Upper lobe of left lung (tissue), 6 donors: Measurements from ENCODE around the gene NARF. TPM values are rescaled to one million over a fixed set of nuclear protein-coding genes. Genes with fewer than 3 reads are reported as not detected.

ENCODE experiments used
- ATAC-seq, 2 donors: fragments of 200-7000 bp; cut with Tn5 transposase; one replicate each; pipeline ENCODE4 v1.9.1; 2022; ENCODE audit warnings: mild to moderate bottlenecking in 2 of 2, moderate library complexity in 2 of 2; ENCODE audit not compliant: low FRiP score in 2 of 2
- DNase-seq, 2 donors: peaks; one replicate each; pipeline ENCODE4 v3.0.0-alpha.2; 2019 to 2020
- H3K27ac ChIP-seq, 4 donors: fragments of 200-600 bp; sonication (generic); one replicate each; pipeline ENCODE4 v1.5.1; 2016 to 2019
- H3K27me3 ChIP-seq, 4 donors: fragments of 200-600 bp; sonication (generic); one replicate each; pipeline ENCODE4 v1.5.1; 2017 to 2019
- H3K36me3 ChIP-seq, 4 donors: fragments of 200-600 bp; sonication (generic); one replicate each; pipeline ENCODE4 v1.5.1; 2016 to 2019
- H3K4me1 ChIP-seq, 4 donors: fragments of 200-600 bp; sonication (generic); one replicate each; pipeline ENCODE4 v1.5.1; 2018 to 2019
- H3K4me3 ChIP-seq, 4 donors: fragments of 200-600 bp; sonication (generic); one replicate each; pipeline ENCODE4 v1.5.1; 2017 to 2019; ENCODE audit warnings: mild to moderate bottlenecking in 2 of 4, moderate library complexity in 1 of 4
- H3K9me3 ChIP-seq, 4 donors: fragments of 200-600 bp; sonication (generic); one replicate each; pipeline ENCODE4 v1.5.1; 2018 to 2019
- CTCF ChIP-seq, 6 experiments: fragments of 450-650 bp in 4 of 6; fragments of 200-600 bp in 2 of 6; sonication (generic) in 2 of 6; IDR thresholded peaks; one replicate each; pipeline ENCODE4 v1.5.1; 2016 to 2019; ENCODE audit warnings: antibody characterized with exemption in 6 of 6
- EP300 ChIP-seq, 4 donors: sonication (generic); formaldehyde crosslinking; IDR thresholded peaks; one replicate each; pipeline ENCODE4 v1.5.1; 2017; ENCODE audit warnings: antibody characterized with exemption in 4 of 4, control low read depth in 2 of 4
- POLR2A ChIP-seq, 4 donors: fragments of 450-650 bp; IDR thresholded peaks; one replicate each; pipeline ENCODE4 v1.5.1; 2016 to 2017; ENCODE audit warnings: antibody characterized with exemption in 4 of 4, mild to moderate bottlenecking in 2 of 4
- POLR2AphosphoS5 ChIP-seq, 2 donors: sonication (generic); formaldehyde crosslinking; IDR thresholded peaks; one replicate each; pipeline ENCODE4 v1.5.1; 2017; ENCODE audit warnings: antibody characterized with exemption in 2 of 2
- WGBS, 2 donors: methylation state at CpG; one replicate each; pipeline ENCODE4 v1.1.5; 2017 to 2018; 5-methylcytosine and 5-hydroxymethylcytosine counted together
- total RNA-seq, 6 donors: library from RNA; depleted of rRNA in 4 of 6; stranded (reverse); fragments of >200 nt in 4 of 6; gene quantifications; one replicate each; pipeline versions ENCODE4 v1.1.0 to v1.2.1, GENCODE V29; 2016 to 2021
- donor health status: DM: no; HTN: no; CAD: no; lungs with moderate emphysema.
- donor health status: DM: no; HTN: yes; CAD: no; lungs with severe emphysema.

The NARF gene
- total RNA-seq, 6 donors from 2014 or later: 28.9 to 77.8 (median 62.6) TPM

GRCh38 chr17:82483204-82483660 lies 24.7 kb downstream of the NARF start:
- DNase-seq: no peak
- 91 to 94% methylated on average over 6 of the region's 6 CpGs for WGBS, 2 donors
- peaks cover 40 to 100% (median 89%) of the 10 kb centered on the region in 4 donors for H3K36me3 ChIP-seq

GRCh38 chr17:82483836-82484235 lies 25.3 kb downstream of the NARF start:
- H3K36me3 ChIP-seq: peaks cover 40 to 100% (median 84%) of the 10 kb centered on the region in 4 donors
- no peak for ATAC-seq
- H3K4me3 ChIP-seq: no peak overlapping the region
- TF ChIP-seq EP300 (IDR thresholded peaks at IDR 0.05): no peak
- no peak for TF ChIP-seq POLR2AphosphoS5 (IDR thresholded peaks at IDR 0.05)
- no peak for TF ChIP-seq CTCF (IDR thresholded peaks at IDR 0.05)
- TF ChIP-seq POLR2A (IDR thresholded peaks at IDR 0.05): no peak
- WGBS, 2 donors: 70 to 97% methylated on average over 2 to 9 of the region's 9 CpGs
- no peak overlapping the region for H3K27ac ChIP-seq
- peaks cover 0 to 14% (median 8%) of the 10 kb centered on the region in 4 donors for H3K4me1 ChIP-seq
- H3K9me3 ChIP-seq: no peaks in the 10 kb centered on the region
- DNase-seq: no peak
- H3K27me3 ChIP-seq: no peaks in the 10 kb centered on the region

More at GRCh38 chr17:82483204-82483660, 24.7 kb downstream of the NARF start:
- no peak for TF ChIP-seq POLR2AphosphoS5 (IDR thresholded peaks at IDR 0.05)
- no peak for TF ChIP-seq CTCF (IDR thresholded peaks at IDR 0.05)
- no peak for TF ChIP-seq POLR2A (IDR thresholded peaks at IDR 0.05)
- no peak for TF ChIP-seq EP300 (IDR thresholded peaks at IDR 0.05)
- Histone ChIP-seq H3K27me3 (no peaks in the 10 kb centered on the region), H3K9me3 (no peaks in the 10 kb centered on the region), H3K4me1 (peaks cover 0 to 8% (median 3%) of the 10 kb centered on the region in 4 donors), H3K4me3 (no peak overlapping the region), H3K27ac (no peak overlapping the region)
- ATAC-seq: no peak

GRCh38 chr17:82486231-82487094 lies 27.9 kb downstream of the NARF start:
- Histone ChIP-seq H3K27ac (peak overlapping the region in 1 of 4 donors; percentile 8), H3K9me3 (no peaks in the 10 kb centered on the region), H3K27me3 (no peaks in the 10 kb centered on the region), H3K4me1 (peaks cover 0 to 14% (median 8%) of the 10 kb centered on the region in 4 donors), H3K36me3 (peaks cover 21 to 79% (median 63%) of the 10 kb centered on the region in 4 donors), H3K4me3 (no peak overlapping the region)
- no peak for TF ChIP-seq POLR2AphosphoS5 (IDR thresholded peaks at IDR 0.05)
- no peak for TF ChIP-seq POLR2A (IDR thresholded peaks at IDR 0.05)
- TF ChIP-seq EP300 (IDR thresholded peaks at IDR 0.05): no peak
- TF ChIP-seq CTCF (IDR thresholded peaks at IDR 0.05): no peak
- ATAC-seq (no peak), DNase-seq (no peak)
- WGBS, 2 donors: 82 to 84% methylated on average over 11 to 13 of the region's 13 CpGs

GRCh38 chr17:82487910-82488309 lies 29.4 kb downstream of the NARF start:
- ATAC-seq (peak; percentile 23 to 76), DNase-seq (peak in 1 of 2 donors; percentile 80)
- 48 to 70% methylated on average over 13 to 14 of the region's 14 CpGs for WGBS, 2 donors
- no peaks in the 10 kb centered on the region for H3K27me3 ChIP-seq
- H3K36me3 ChIP-seq: peaks cover 21 to 64% (median 53%) of the 10 kb centered on the region in 4 donors
- peaks cover 0 to 14% (median 8%) of the 10 kb centered on the region in 4 donors for H3K4me1 ChIP-seq
- H3K9me3 ChIP-seq: no peaks in the 10 kb centered on the region
- no peak for TF ChIP-seq POLR2A (IDR thresholded peaks at IDR 0.05)
- no peak for TF ChIP-seq CTCF (IDR thresholded peaks at IDR 0.05)
- TF ChIP-seq POLR2AphosphoS5 (IDR thresholded peaks at IDR 0.05): no peak
- TF ChIP-seq EP300 (IDR thresholded peaks at IDR 0.05): no peak
- peak overlapping the region in 2 of 4 donors; percentile 3 to 35 for H3K27ac ChIP-seq
- no peak overlapping the region for H3K4me3 ChIP-seq
